Measurements from ENCODE around the gene NHS. TPM values are rescaled to one million over a fixed set of nuclear protein-coding genes. Genes with fewer than 3 reads are reported as not detected.

The NHS gene
- polyA plus RNA-seq, 2 of the 4 experiments (the other 2 are of a cell fraction) = 3.6 to 5.0 TPM

- no peak for ATAC-seq
- WGBS (ENCODE audit: missing lambda C conversion rate) = 62% methylated on average over 1 of the region's 1 CpG
- no peak overlapping the region for H3K4me2 ChIP-seq
- POLR2A ChIA-PET = no interaction called here
- peaks cover 17% of the 10 kb centered on the region for H3K4me1 ChIP-seq
- H3K27ac ChIP-seq = no peak overlapping the region
- H3K4me3 ChIP-seq = no peak overlapping the region
- no peak for FAIRE-seq
- no peak for TF ChIP-seq ELK1 (IDR thresholded peaks at IDR 0.05; ENCODE audit: low read depth, low read length)
- no peak for TF ChIP-seq RARB (CRISPR knock-in tag; IDR thresholded peaks at IDR 0.05)
- TF ChIP-seq GATA3 (IDR thresholded peaks at IDR 0.05; ENCODE audit: borderline replicate concordance) = no peak
- TF ChIP-seq JUN (IDR thresholded peaks at IDR 0.05) = no peak
- TF ChIP-seq HOXB13 (CRISPR knock-in tag; IDR thresholded peaks at IDR 0.05; ENCODE audit: low read depth) = no peak
- no peak for TF ChIP-seq RFX5 (IDR thresholded peaks at IDR 0.05)
- no peak for TF ChIP-seq HDAC2 (IDR thresholded peaks at IDR 0.05)
- TF ChIP-seq CEBPB (IDR thresholded peaks at IDR 0.05) = no peak
- no peak for TF ChIP-seq FOSL2 (IDR thresholded peaks at IDR 0.05)
- no peak for TF ChIP-seq FOSL2 (CRISPR knock-in tag; IDR thresholded peaks at IDR 0.05)
- CTCF ChIA-PET = no interaction called here
- no peak for DNase-seq (ENCODE audit: low read depth in 1 of 2, low spot score in 1 of 2)
- no peaks in the 10 kb centered on the region for H3K9me3 ChIP-seq
These were observed 56.2 kb downstream of the NHS start for GRCh38 chrX:17431171-17431570.

- ChIA-PET POLR2A (no interaction called here), CTCF (no interaction called here)
- Histone ChIP-seq H3K9me3 (no peaks in the 10 kb centered on the region), H3K4me3 (no peak overlapping the region), H3K4me2 (no peak overlapping the region), H3K27ac (no peak overlapping the region), H3K4me1 (peaks cover 17% of the 10 kb centered on the region)
- TF ChIP-seq POLR2A (IDR thresholded peaks at IDR 0.05; ENCODE audit: low read length) (no peak), RAD21 (conservative IDR thresholded peaks at IDR 0.05 in 1 of 2, IDR thresholded peaks at IDR 0.05 in 1 of 2) (no peak), PHF8 (IDR thresholded peaks at IDR 0.05; ENCODE audit: borderline replicate concordance, low read depth) (no peak), HEYL (CRISPR knock-in tag; IDR thresholded peaks at IDR 0.05) (no peak), ZC3H11A (IDR thresholded peaks at IDR 0.05) (no peak), HOXB5 (CRISPR knock-in tag; IDR thresholded peaks at IDR 0.05) (no peak), BCL3 (IDR thresholded peaks at IDR 0.05) (no peak), MAFK (IDR thresholded peaks at IDR 0.05; ENCODE audit: partially characterized antibody) (no peak), GATA3 (IDR thresholded peaks at IDR 0.05; ENCODE audit: borderline replicate concordance) (no peak), HES2 (IDR thresholded peaks at IDR 0.05) (no peak), HOXA7 (CRISPR knock-in tag; IDR thresholded peaks at IDR 0.05) (no peak), RCOR1 (IDR thresholded peaks at IDR 0.05; ENCODE audit: low read depth, low read length) (no peak), PBX3 (IDR thresholded peaks at IDR 0.05) (no peak), CHD2 (IDR thresholded peaks at IDR 0.05; ENCODE audit: low read length, partially characterized antibody) (no peak), ZSCAN20 (CRISPR knock-in tag; IDR thresholded peaks at IDR 0.05) (no peak)
- 67% methylated on average over 1 of the region's 1 CpG for WGBS (ENCODE audit: missing lambda C conversion rate)
- DNase-seq (ENCODE audit: low read depth in 1 of 2, low spot score in 1 of 2) (no peak), ATAC-seq (no peak), FAIRE-seq (no peak)
These were observed 57.2 kb downstream of the NHS start for GRCh38 chrX:17432158-17432557.

GRCh38 chrX:17433965-17434364 lies 59.0 kb downstream of the NHS start:
- peaks cover 17% of the 10 kb centered on the region for H3K4me1 ChIP-seq
- DNase-seq (ENCODE audit: low read depth in 1 of 2, low spot score in 1 of 2) = no peak
- H3K4me2 ChIP-seq = no peak overlapping the region
- no peak overlapping the region for H3K27ac ChIP-seq
- 86% methylated on average over 3 of the region's 3 CpGs for WGBS (ENCODE audit: missing lambda C conversion rate)
- no peak for FAIRE-seq
- H3K4me3 ChIP-seq = no peak overlapping the region
- no peaks in the 10 kb centered on the region for H3K9me3 ChIP-seq
- POLR2A ChIA-PET = no interaction called here
- CTCF ChIA-PET = no interaction called here
- no peak for ATAC-seq
- TF ChIP-seq POLR2A (IDR thresholded peaks at IDR 0.05; ENCODE audit: low read length) = no peak
- no peak for TF ChIP-seq SMC3 (IDR thresholded peaks at IDR 0.05)
- no peak for TF ChIP-seq BCL3 (IDR thresholded peaks at IDR 0.05)
- no peak for TF ChIP-seq ATOH8 (CRISPR knock-in tag; IDR thresholded peaks at IDR 0.05; ENCODE audit: low read depth)
- no peak for TF ChIP-seq HOXA7 (CRISPR knock-in tag; IDR thresholded peaks at IDR 0.05)
- no peak for TF ChIP-seq RAD21 (conservative IDR thresholded peaks at IDR 0.05 in 1 of 2, IDR thresholded peaks at IDR 0.05 in 1 of 2)
- no peak for TF ChIP-seq FOSL2 (IDR thresholded peaks at IDR 0.05)
- TF ChIP-seq FOSL2 (CRISPR knock-in tag; IDR thresholded peaks at IDR 0.05) = no peak
- no peak for TF ChIP-seq EHMT2 (IDR thresholded peaks at IDR 0.05; ENCODE audit: low read depth)
- TF ChIP-seq E2F6 (IDR thresholded peaks at IDR 0.05; ENCODE audit: borderline replicate concordance, low read depth) = no peak
- no peak for TF ChIP-seq NPAS2 (CRISPR knock-in tag; IDR thresholded peaks at IDR 0.05; ENCODE audit: borderline replicate concordance)
- no peak for TF ChIP-seq ZSCAN20 (CRISPR knock-in tag; IDR thresholded peaks at IDR 0.05)
- no peak for TF ChIP-seq POLR2AphosphoS2 (conservative IDR thresholded peaks at IDR 0.05; ENCODE audit: low read length)

Data from A549 (cell line).